ENCODE data around the gene SPTLC2. TPM values are rescaled to one million over a fixed set of nuclear protein-coding genes. Genes with fewer than 3 reads are reported as not detected.

Gene SPTLC2
- total RNA-seq, 1 donor from 2014 or later, result 13.5 TPM

- DNase-seq (ENCODE audit: low spot score), result no peak
- intact Hi-C loops (cut with DNase I), result no loop called here
Observed at GRCh38 chr14:77485901-77486678, 130.3 kb downstream of the SPTLC2 start.

- intact Hi-C loops (cut with DNase I), result no loop called here
- no peak for DNase-seq (ENCODE audit: low spot score)
Observed at GRCh38 chr14:77485256-77485655, 131.2 kb downstream of the SPTLC2 start.

- no peak for DNase-seq (ENCODE audit: low spot score)
- intact Hi-C loops (cut with DNase I), result no loop called here
Observed at GRCh38 chr14:77482422-77482821, 134.0 kb downstream of the SPTLC2 start.

- DNase-seq (ENCODE audit: low spot score), result no peak
- intact Hi-C loops (cut with DNase I), result no loop called here
Observed at GRCh38 chr14:77478796-77479195, 137.6 kb downstream of the SPTLC2 start.

GRCh38 chr14:77478029-77478428 is 138.4 kb downstream of the SPTLC2 start:
- no peak for DNase-seq (ENCODE audit: low spot score)
- intact Hi-C loops (cut with DNase I), result no loop called here

- no peak for DNase-seq (ENCODE audit: low spot score)
- intact Hi-C loops (cut with DNase I), result no loop called here
Observed at GRCh38 chr14:77475432-77476115, 140.9 kb downstream of the SPTLC2 start.

GRCh38 chr14:77474479-77475177 is 141.8 kb downstream of the SPTLC2 start:
- intact Hi-C loops (cut with DNase I), result no loop called here
- DNase-seq (ENCODE audit: low spot score), result no peak

- DNase-seq (ENCODE audit: low spot score), result peak; percentile 56
- intact Hi-C loops (cut with DNase I), result no loop called here
Observed at GRCh38 chr14:77473921-77474320, 142.5 kb downstream of the SPTLC2 start.

GRCh38 chr14:77470224-77470870 is 146.1 kb downstream of the SPTLC2 start:
- intact Hi-C loops (cut with DNase I), result no loop called here
- DNase-seq (ENCODE audit: low spot score), result peak; percentile 9

GRCh38 chr14:77469539-77469938 is 146.9 kb downstream of the SPTLC2 start:
- intact Hi-C loops (cut with DNase I), result no loop called here
- peak; percentile 1 for DNase-seq (ENCODE audit: low spot score)

GRCh38 chr14:77469067-77469505 is 147.4 kb downstream of the SPTLC2 start:
- peak; percentile 63 for DNase-seq (ENCODE audit: low spot score)
- intact Hi-C loops (cut with DNase I), result no loop called here

- intact Hi-C loops (cut with DNase I), result no loop called here
- DNase-seq (ENCODE audit: low spot score), result no peak
Observed at GRCh38 chr14:77467801-77468200, 148.6 kb downstream of the SPTLC2 start.

- intact Hi-C loops (cut with DNase I), result loop anchor here (5.0 kb wide), 2 partner anchors 88 to 248 kb away; partner anchors contain the start of genes ALKBH1 and SLIRP
- DNase-seq (ENCODE audit: low spot score), result no peak
Observed at GRCh38 chr14:77459072-77459723, 157.2 kb downstream of the SPTLC2 start.

GRCh38 chr14:77458249-77458950 is 158.0 kb downstream of the SPTLC2 start:
- intact Hi-C loops (cut with DNase I), result loop anchor here (5.0 kb wide), 2 partner anchors 89 to 249 kb away; partner anchors contain the start of genes ALKBH1 and SLIRP
- no peak for DNase-seq (ENCODE audit: low spot score)

- intact Hi-C loops (cut with DNase I), result loop anchor here (2.0 to 5.0 kb wide), 3 partner anchors 90 to 250 kb away; partner anchors contain the start of genes ALKBH1, GSTZ1, POMT2 and SLIRP
- peak; percentile 98 for DNase-seq (ENCODE audit: low spot score)
Observed at GRCh38 chr14:77457522-77458248, 158.8 kb downstream of the SPTLC2 start, which contains the start of the genes AHSA1 and VIPAS39. AHSA1 (plus strand) TSS chr14:77458093; CDS start chr14:77458190, 97 bp downstream. VIPAS39 (minus strand) TSS chr14:77457601; CDS start chr14:77454102, 3,499 bp downstream.

GRCh38 chr14:77457115-77457521 is 159.3 kb downstream of the SPTLC2 start:
- DNase-seq (ENCODE audit: low spot score), result no peak
- intact Hi-C loops (cut with DNase I), result loop anchor here (2.0 to 5.0 kb wide), 3 partner anchors 90 to 250 kb away; partner anchors contain the start of genes ALKBH1, GSTZ1, POMT2 and SLIRP

Measured in cardiac septum (tissue), 1 donor.